ENCODE results near the gene MNT. TPM values are rescaled to one million over a fixed set of nuclear protein-coding genes. Genes with fewer than 3 reads are reported as not detected.

MNT gene
- polyA plus RNA-seq, 5 donors, result 10.2 to 20.2 (median 12.5) TPM

- DNase-seq, result no peak
These were observed 17.7 kb upstream of the MNT start for GRCh38 chr17:2418572-2418971.

GRCh38 chr17:2416010-2416734, 15.3 kb upstream of the MNT start:
- DNase-seq, result peak; percentile 81 to 89

- DNase-seq, result no peak
These were observed 14.2 kb upstream of the MNT start for GRCh38 chr17:2415081-2415480.

GRCh38 chr17:2414446-2415064, 13.7 kb upstream of the MNT start:
- DNase-seq, result no peak

- DNase-seq, result no peak
These were observed 11.7 kb upstream of the MNT start for GRCh38 chr17:2412561-2413021.

- DNase-seq, result no peak
These were observed 10.1 kb upstream of the MNT start for GRCh38 chr17:2410951-2411350.

- no peak for DNase-seq
These were observed 6.3 kb upstream of the MNT start for GRCh38 chr17:2406903-2407790.

- DNase-seq, result no peak
These were observed 5.5 kb upstream of the MNT start for GRCh38 chr17:2406271-2406902.

GRCh38 chr17:2405247-2405926, 4.5 kb upstream of the MNT start:
- no peak for DNase-seq

GRCh38 chr17:2403044-2403443, 2.2 kb upstream of the MNT start:
- no peak for DNase-seq

GRCh38 chr17:2402544-2402943, 1.7 kb upstream of the MNT start:
- no peak for DNase-seq

- DNase-seq, result peak; percentile 99 to 100
These were observed 764 bp upstream of the MNT start for GRCh38 chr17:2401426-2402221.

GRCh38 chr17:2400474-2400866, 390 bp downstream of the MNT start:
- DNase-seq, result no peak

- peak; percentile 97 for DNase-seq
These were observed 1.0 kb downstream of the MNT start for GRCh38 chr17:2399572-2400473.

GRCh38 chr17:2398655-2399571, 1.9 kb downstream of the MNT start:
- peak in 1 of 2 donors; percentile 45 for DNase-seq

- no peak for DNase-seq
These were observed 2.7 kb downstream of the MNT start for GRCh38 chr17:2398182-2398581.

- no peak for DNase-seq
These were observed 3.4 kb downstream of the MNT start for GRCh38 chr17:2397247-2398171.
